Cardiac fibroblast (primary cell): ENCODE results near the gene MAD2L2.

ENCODE experiments used
- DNase-seq, 2 donors: peaks; one replicate each; pipeline versions ENCODE4 v3.0.0 to v3.0.0-alpha.2; 2010; ENCODE audit warnings: low read depth in 2 of 2
- H3K4me3 ChIP-seq, 2 donors: replicated peaks in 1 of 2; 1 replicate in 1 of 2; 2 replicates in 1 of 2; pipeline ENCODE4 v1.5.1; 2011; ENCODE audit warnings: low read depth in 2 of 2, low read length in 2 of 2, mild to moderate bottlenecking in 2 of 2, moderate library complexity in 1 of 2
- TF ChIP-seq, protein P1 (sequence below): IDR thresholded peaks from one replicate; pipeline ENCODE4 v1.5.1; 2011; ENCODE audit warnings: low read depth, mild to moderate bottlenecking, low read length, inconsistent platforms

Gene MAD2L2

DNA sequence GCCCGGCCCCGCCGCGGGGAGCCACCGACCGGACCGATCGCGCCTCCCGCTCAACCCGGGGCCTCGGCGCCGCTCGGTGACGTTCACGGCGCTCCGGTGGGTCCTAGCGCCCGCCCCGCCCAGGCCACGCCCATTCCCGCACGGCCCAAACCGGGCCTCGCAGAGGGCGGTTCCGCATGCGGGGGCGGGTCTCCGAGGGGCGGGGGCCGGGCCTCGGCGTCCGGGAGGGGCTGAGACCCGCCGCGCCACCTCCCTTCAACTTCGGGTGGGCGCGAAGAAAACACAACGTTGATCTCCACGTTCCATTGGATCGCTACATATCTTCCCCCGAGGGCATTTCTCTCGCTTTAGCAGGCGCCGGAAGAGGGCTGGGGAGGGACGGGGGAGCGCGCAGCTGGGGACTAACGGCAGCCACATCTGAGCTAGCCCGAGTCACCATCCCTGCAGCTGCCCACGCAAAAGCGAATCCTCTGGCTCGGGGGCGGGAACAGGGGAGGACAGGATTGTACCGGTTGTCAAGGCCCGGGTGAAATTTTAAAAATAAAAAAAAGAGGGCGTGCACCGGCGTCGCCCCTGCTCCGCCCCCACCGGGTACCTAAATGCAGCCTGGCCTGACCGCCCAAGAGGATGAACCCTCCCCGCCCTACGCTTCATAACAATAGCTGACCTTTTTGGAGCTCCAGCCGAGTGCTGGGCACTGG lies at the start of gene MAD2L2:
MAD2L2 (minus strand) TSS at position 78 of the 701 bp plus-strand sequence. CDS start 547 bp downstream, outside the sequence.
- H3K4me3 ChIP-seq: peak within 1 kb of the TSS; percentile 89 to 97
- DNase-seq: peak; percentile 74 to 83

DNA sequence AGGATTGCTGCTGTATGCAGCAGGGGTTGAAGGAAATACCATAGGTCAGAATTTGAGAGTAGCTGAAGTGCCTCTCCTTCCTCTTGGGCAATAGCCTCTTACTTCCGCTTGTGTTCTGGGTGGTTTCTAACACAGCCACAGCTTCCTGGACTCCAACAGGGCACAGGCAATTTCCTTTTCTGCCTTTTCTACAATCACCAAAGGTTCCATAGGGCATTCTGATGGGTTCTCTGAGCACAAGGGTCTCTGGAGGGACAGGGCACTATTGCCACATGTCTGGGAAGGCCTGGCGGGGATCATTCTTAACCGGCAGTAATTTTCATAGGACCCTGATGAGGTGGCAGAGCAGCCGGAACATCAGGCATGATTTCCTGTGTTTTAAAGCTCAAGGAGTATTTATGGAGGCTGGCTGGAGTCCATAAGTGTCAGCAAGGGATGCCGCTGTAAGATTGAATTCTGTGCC lies 49.5 kb upstream of the MAD2L2 start:
- DNase-seq: peak; percentile 65 to 68
- H3K4me3 ChIP-seq: no peak overlapping the region
- TF ChIP-seq, protein P1, sequence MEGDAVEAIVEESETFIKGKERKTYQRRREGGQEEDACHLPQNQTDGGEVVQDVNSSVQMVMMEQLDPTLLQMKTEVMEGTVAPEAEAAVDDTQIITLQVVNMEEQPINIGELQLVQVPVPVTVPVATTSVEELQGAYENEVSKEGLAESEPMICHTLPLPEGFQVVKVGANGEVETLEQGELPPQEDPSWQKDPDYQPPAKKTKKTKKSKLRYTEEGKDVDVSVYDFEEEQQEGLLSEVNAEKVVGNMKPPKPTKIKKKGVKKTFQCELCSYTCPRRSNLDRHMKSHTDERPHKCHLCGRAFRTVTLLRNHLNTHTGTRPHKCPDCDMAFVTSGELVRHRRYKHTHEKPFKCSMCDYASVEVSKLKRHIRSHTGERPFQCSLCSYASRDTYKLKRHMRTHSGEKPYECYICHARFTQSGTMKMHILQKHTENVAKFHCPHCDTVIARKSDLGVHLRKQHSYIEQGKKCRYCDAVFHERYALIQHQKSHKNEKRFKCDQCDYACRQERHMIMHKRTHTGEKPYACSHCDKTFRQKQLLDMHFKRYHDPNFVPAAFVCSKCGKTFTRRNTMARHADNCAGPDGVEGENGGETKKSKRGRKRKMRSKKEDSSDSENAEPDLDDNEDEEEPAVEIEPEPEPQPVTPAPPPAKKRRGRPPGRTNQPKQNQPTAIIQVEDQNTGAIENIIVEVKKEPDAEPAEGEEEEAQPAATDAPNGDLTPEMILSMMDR: no peak

More for the DNA sequence above, at the start of gene MAD2L2:
- TF ChIP-seq, protein P1: no peak

DNA sequence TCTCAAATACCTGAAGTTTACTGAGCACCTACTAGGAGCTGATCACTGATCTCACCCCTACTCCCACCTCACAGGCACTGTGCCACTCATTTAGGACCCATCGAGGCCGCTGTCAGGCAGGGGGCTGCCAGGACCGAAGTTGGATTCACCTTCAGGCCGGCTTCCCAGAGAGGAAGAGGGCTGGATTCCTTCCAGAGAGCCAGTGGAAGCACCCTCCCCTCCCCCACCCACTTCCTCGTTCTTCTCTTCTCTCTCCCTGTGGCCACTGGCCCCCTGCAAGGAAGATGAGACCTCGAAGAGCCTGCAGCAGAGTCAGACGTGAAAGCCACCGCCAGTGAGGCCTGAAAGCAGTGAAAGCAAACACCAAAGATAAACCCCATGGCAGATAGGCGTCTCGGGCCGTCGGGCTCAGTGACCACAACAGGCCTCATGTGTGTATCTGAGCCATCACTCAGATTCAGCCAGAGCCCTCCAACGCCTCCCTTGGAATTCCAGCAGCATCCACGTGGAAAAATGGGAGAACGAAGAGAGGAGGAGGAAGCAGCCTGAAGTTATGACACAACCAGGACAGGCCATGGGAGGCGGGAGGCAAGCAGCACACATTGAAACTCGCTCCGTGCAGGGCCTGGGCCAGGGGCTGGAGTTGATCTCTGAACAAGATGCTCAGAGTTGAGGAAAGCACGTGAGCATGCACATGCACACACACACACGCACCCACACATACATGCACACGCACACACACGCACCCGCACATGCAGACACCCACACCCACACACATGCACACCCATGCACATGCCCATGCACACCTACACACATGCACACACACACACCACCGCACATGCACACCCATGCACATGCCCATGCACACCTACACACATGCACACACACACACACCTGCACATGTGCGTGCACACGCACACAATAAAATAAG lies 48.8 kb upstream of the MAD2L2 start:
- no peak overlapping the region for H3K4me3 ChIP-seq
- peak in 1 of 2 donors; percentile 10 for DNase-seq
- TF ChIP-seq, protein P1: no peak

DNA sequence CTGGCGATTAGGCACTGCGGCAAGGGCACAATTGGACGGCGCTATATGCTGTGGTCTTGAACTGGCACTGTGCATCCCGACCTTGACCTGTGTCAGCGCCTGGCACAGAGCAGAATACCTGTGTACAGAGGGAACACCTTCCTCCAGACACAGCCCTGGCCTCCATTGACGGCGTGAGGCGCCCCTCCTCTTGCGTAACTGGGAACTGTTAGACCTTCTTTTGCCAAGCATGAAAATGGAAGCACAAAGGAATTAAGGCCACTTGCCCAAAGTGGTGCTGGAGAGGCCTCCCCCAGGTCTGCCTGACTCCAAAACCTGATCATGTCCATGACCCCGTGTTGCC lies 48.2 kb upstream of the MAD2L2 start:
- TF ChIP-seq, protein P1: no peak
- no peak overlapping the region for H3K4me3 ChIP-seq
- DNase-seq: no peak

DNA sequence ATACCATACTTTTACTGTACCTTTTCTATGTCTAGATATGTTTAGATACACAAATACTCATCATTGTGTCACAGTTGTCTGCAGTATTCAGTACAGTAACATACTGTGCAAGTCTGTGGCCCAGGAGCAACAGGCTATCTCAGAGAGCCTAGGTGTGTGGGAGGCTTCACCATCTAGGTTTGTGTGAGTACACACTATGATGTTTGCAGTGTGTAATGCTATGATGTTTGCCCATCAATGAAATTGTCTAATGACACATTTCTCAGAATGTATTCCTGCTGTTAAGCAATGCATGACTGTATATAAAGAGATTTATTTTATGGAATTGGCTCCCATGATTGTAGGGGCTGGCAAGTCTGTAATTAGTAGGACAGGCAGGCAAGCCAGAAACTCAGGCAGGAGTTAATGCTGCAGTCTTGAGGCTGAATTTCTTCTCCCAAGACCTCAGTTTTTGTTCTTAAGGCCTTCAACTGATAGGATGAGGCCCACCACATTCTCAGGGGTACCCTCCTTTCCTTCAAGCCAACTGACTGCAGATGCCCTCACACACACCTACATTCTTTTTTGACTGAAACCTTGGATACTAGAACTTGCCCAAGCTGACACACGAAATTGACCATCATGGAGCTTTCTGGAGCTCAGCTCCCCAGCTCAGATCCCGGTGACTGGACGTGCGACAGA lies 47.3 kb upstream of the MAD2L2 start:
- TF ChIP-seq, protein P1: no peak
- H3K4me3 ChIP-seq: no peak overlapping the region
- no peak for DNase-seq

DNA sequence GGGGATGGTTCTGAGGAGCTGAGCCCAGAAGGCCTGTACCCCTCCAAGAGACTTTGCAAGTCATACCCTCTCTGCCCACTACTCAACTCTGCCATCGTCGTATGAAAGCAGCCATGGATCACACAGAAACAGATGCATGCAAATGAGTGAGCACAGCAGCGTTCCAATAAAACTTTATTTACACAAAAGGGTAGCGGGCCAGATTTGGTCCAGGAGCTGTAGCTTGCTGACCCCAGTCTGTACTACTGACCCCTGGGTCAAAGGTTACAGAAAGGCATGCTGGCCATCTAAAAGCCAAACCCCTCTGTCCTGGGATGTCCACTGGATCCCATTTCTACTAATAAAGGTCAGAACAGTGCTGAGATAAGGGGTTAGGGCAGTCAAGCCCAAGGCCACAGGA lies 46.2 kb upstream of the MAD2L2 start:
- TF ChIP-seq, protein P1: no peak
- H3K4me3 ChIP-seq: no peak overlapping the region
- DNase-seq: no peak
